GM19395 (cell line): ENCODE measurements around the gene KRTAP5-2.
"Not testable (repeated sequence)": the region's sequence is repeated elsewhere in the genome, so short reads cannot be mapped to it uniquely, and the experiment has no call there.

Experiments used
- ATAC-seq: cut with Tn5 transposase; IDR thresholded peaks from one replicate; pipeline ENCODE4 v1.9.1; 2021; ENCODE audit warnings: mild to moderate bottlenecking, moderate library complexity; ENCODE audit not compliant: unreplicated experiment

The KRTAP5-2 gene

GRCh38 chr11:1597994-1598380 lies at the start of gene KRTAP5-2:
TSS of gene KRTAP5-2 (minus strand) at chr11:1598294. CDS start at chr11:1598250, 44 bp downstream.
- ATAC-seq = no peak

GRCh38 chr11:1646540-1646939 lies 48.4 kb upstream of the KRTAP5-2 start:
- not testable (repeated sequence) for ATAC-seq

GRCh38 chr11:1645357-1645821 lies 47.3 kb upstream of the KRTAP5-2 start:
- no peak for ATAC-seq

- ATAC-seq = no peak
These were observed 46.7 kb upstream of the KRTAP5-2 start for GRCh38 chr11:1644601-1645356.

GRCh38 chr11:1643146-1643690 lies 45.1 kb upstream of the KRTAP5-2 start:
- ATAC-seq = no peak

GRCh38 chr11:1642288-1643145 lies 44.4 kb upstream of the KRTAP5-2 start:
- ATAC-seq = no peak

GRCh38 chr11:1641096-1641495 lies 43.0 kb upstream of the KRTAP5-2 start:
- no peak for ATAC-seq

GRCh38 chr11:1640076-1640946 lies 42.2 kb upstream of the KRTAP5-2 start:
- ATAC-seq = no peak

- ATAC-seq = no peak
These were observed 41.6 kb upstream of the KRTAP5-2 start for GRCh38 chr11:1639666-1640065.

GRCh38 chr11:1639102-1639620 lies 41.1 kb upstream of the KRTAP5-2 start:
- no peak for ATAC-seq

- no peak for ATAC-seq
These were observed 40.2 kb upstream of the KRTAP5-2 start for GRCh38 chr11:1638344-1638743.

GRCh38 chr11:1637628-1638027 lies 39.5 kb upstream of the KRTAP5-2 start:
- ATAC-seq = no peak

GRCh38 chr11:1636291-1636950 lies 38.3 kb upstream of the KRTAP5-2 start:
- no peak for ATAC-seq

GRCh38 chr11:1633864-1634263 lies 35.8 kb upstream of the KRTAP5-2 start:
- no peak for ATAC-seq

GRCh38 chr11:1632053-1632714 lies 34.1 kb upstream of the KRTAP5-2 start:
- no peak for ATAC-seq

GRCh38 chr11:1631066-1631568 lies 33.0 kb upstream of the KRTAP5-2 start:
- ATAC-seq = no peak

GRCh38 chr11:1630271-1630670 lies 32.2 kb upstream of the KRTAP5-2 start:
- ATAC-seq = no peak

- no peak for ATAC-seq
These were observed 31.5 kb upstream of the KRTAP5-2 start, which contains the start of gene KRTAP5-5 for GRCh38 chr11:1629326-1630185. TSS of gene KRTAP5-5 (plus strand) at chr11:1629775. CDS start at chr11:1629841, 66 bp downstream.
